HG03064 (cell line): ENCODE data around the gene TBXAS1.
A peak's percentile ranks its signal among the peaks of the same experiment; 100 is the strongest.
"Not testable (repeated sequence)": the region's sequence is repeated elsewhere in the genome, so short reads cannot be mapped to it uniquely, and the experiment has no call there.

ENCODE experiments used
- ATAC-seq: cut with Tn5 transposase; IDR thresholded peaks from one replicate; pipeline ENCODE4 v1.9.1; 2021; ENCODE audit warnings: low read depth; ENCODE audit not compliant: unreplicated experiment

The TBXAS1 gene

GRCh38 chr7:139913021-139913844 lies 84.2 kb downstream of the TBXAS1 start:
- no peak for ATAC-seq

GRCh38 chr7:139913845-139914135 lies 84.7 kb downstream of the TBXAS1 start:
- ATAC-seq: no peak

GRCh38 chr7:139914306-139915267 lies 85.5 kb downstream of the TBXAS1 start:
- no peak for ATAC-seq

GRCh38 chr7:139915268-139915863 lies 86.3 kb downstream of the TBXAS1 start:
- no peak for ATAC-seq

- peak; percentile 90 for ATAC-seq
Observed at GRCh38 chr7:139915864-139916716, 87.0 kb downstream of the TBXAS1 start.

GRCh38 chr7:139916717-139917395 lies 87.8 kb downstream of the TBXAS1 start:
- ATAC-seq: peak; percentile 69

GRCh38 chr7:139917851-139918250 lies 88.8 kb downstream of the TBXAS1 start:
- no peak for ATAC-seq

- ATAC-seq: no peak
Observed at GRCh38 chr7:139918480-139918879, 89.4 kb downstream of the TBXAS1 start.

- ATAC-seq: no peak
Observed at GRCh38 chr7:139923090-139923489, 94.0 kb downstream of the TBXAS1 start.

- no peak for ATAC-seq
Observed at GRCh38 chr7:139924461-139924860, 95.4 kb downstream of the TBXAS1 start.

- not testable (repeated sequence) for ATAC-seq
Observed at GRCh38 chr7:139929221-139929620, 100.2 kb downstream of the TBXAS1 start.

- no peak for ATAC-seq
Observed at GRCh38 chr7:139930286-139930965, 101.4 kb downstream of the TBXAS1 start.

- ATAC-seq: no peak
Observed at GRCh38 chr7:139931190-139931934, 102.3 kb downstream of the TBXAS1 start.

GRCh38 chr7:139932531-139932930 lies 103.5 kb downstream of the TBXAS1 start:
- no peak for ATAC-seq

- no peak for ATAC-seq
Observed at GRCh38 chr7:139936760-139937310, 107.8 kb downstream of the TBXAS1 start.

- no peak for ATAC-seq
Observed at GRCh38 chr7:139937715-139938114, 108.7 kb downstream of the TBXAS1 start.

GRCh38 chr7:139940866-139941265 lies 111.8 kb downstream of the TBXAS1 start:
- no peak for ATAC-seq

GRCh38 chr7:139941421-139941820 lies 112.4 kb downstream of the TBXAS1 start:
- no peak for ATAC-seq
